Measurements from ENCODE around the gene ELOVL6.

The ELOVL6 gene

DNA sequence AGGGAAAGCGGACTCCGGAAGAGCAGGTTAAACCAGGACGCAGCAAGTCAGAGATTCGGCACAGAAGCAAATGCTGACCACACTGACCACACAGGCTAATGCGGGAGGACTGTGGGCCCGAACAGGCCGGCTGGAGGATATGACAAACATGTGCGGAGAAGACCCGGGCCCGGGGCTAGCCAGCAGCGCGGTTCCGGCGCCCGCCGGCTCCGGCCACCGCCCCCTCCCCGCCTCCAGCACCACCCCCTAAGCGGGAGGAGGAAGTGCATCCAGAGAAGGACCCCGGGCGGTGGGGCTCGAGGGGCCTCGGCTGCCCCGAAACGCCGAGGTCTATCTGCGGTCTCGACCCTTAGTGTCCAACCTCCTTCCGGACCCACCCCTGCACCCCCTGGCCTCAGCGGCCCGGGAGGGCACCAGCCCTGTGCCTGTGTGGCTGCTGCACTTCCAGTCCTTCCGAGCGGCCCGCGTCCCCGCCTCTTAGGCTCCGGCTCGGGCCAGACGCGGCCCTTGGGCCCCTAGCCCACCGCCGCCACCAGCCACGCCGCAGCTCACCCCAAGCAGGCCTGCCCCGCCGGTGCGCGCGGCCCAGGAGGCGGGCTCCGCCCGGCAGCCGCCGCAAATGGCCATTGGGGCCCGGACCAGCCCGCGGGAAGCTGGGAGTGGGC lies 2.1 kb downstream of the ELOVL6 start:
- DNase-seq = peak in 13 of 14 donors; percentile 19 to 87 (median 74)

DNA sequence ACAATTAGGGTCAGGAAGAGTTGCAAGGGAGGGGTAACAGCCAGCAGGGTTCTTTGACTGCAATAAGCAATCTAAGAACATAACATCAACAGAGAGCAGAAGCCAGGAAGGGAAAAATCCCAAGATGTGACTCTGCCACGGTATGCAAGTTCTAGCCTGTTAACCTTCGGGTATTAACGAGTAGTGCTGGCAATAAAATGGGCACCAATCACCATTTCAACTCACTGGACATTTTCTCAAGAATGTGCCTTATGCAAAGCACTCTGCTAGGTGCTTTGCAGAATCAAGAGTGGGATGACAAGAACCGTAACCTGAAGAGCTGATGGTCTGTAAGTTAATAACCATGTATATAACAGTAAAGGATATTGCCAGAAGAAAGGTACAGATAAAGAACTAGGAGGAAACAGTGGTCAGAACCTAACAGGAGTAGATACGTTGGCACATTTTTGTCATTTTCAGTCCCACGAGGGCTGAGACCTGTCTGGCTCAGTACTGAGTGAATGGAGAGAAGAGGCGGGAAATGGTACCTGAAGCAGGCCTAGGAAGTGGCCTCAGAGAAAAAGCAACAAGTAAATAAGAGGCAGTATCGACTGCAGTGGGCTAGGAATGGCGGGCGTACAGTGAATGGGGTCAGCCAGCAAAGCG lies 2.7 kb downstream of the ELOVL6 start:
- DNase-seq = peak in 4 of 14 donors; percentile 6 to 61 (median 33)

DNA sequence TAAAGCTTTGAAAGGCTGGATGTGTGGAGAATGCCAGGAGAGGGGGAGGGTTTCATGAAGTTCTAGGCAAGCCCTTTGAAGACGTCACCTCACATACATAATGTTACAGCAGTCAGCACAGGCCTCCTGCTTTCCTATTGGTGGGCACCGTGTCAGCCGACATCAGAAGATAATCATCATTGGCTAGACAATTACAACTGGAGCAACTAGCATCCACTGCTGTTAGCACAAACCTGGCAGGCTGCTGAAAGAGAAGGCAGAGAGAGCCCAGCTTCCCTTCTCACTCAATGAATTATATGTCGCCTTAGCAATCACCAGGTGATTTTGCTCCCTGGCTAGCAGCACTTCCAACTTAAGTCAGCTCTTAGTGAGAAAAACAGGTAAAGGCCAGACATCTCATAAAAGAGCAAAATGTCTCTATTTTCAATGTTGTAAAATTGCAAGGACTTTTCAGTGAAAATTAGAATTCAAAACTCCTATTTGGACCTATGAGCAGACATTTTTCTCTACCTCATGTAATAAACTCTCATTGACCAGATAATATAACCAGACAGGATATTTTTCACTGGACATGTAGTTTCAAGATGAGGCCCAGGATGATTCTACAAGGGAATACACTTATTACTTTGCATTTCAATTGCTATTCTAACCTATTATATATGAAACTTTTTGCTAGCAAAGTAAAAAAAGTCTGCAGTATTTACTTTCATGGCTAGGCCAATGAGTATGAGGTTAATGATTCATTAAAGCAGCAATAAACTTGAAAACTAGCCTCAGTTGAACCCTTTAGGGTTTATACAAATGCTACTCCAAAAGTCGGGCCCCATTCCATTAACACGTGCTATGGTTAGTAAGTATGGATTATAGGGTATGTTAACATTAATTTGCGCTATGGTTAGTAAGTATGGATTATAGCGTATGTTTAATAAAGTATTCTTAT lies 4.3 kb downstream of the ELOVL6 start:
- peak; percentile 3 to 87 (median 78) for DNase-seq

DNA sequence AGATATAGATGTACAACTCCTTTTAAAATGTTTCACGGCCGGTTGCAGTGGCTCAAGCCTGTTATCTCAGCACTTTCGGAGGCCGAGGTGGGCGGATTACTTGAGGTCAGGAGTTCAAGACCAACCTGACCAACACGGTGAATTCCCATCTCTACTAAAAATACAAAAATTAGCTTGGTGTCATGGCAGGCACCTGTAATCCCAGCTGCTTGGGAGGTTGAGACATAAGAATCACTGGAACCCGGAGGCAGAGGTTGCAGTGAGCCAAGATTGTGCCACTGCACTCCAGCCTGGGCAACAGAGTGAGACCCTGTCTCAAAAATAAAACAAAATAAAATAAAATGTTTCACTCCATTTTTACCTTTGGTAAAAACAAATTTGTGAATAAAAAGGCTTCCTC lies 5.1 kb downstream of the ELOVL6 start:
- DNase-seq = peak in 1 of 14 donors; percentile 2

DNA sequence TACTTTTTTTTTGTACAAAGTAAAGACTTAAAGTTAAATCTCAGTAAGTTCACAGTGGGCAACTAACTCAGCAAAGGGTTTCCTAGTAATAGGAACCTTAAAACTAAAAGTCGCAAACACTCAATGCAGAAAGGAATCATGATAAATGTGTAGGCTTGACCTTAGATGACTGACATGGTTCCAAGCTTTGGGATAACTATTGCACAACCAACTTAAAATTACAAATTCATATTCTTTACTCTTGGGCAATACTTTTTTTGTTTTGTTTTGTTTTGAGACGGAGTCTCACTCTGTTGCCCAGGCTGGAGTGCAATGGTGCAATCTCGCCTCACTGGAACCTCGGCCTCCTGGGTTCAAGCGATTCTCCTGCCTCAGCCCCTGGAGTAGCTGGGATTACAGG lies 8.2 kb downstream of the ELOVL6 start:
- no peak for DNase-seq

DNA sequence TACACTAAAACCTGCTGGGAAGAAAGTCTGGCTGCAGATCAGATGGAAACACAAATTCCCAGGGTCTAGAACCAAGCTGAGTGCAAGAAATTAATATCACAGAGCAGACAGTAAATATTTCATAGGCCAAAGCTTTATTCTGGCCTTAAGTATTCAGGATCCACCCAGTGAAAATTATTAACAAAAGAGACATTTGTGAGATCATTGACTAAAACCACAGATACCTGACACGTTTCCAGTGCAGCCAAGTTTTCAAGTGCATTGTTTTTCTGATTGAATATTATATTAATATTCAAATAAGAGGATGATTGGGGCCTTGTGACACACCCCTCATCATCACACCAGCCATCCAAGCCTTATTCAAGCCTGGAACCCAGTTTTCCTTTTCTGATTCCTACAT lies 10.3 kb downstream of the ELOVL6 start:
- DNase-seq = no peak

DNA sequence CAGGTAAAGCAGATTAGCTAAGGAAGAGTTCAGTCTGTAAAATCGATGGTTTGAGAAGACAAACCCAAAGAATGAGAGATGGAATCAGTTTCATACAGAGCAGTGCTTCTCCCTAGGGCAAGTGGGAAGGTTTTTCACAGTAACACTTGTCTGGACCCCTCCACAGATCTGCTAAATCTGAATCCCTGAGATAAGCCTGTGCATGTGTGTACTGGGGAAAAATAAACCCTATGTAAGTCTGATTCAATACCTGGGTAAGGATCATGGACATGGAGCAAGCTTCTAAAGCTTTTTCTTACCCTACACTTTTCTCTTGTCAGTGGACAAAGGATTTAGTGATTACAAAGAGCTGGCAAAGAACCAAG lies 13.6 kb downstream of the ELOVL6 start:
- no peak for DNase-seq

DNA sequence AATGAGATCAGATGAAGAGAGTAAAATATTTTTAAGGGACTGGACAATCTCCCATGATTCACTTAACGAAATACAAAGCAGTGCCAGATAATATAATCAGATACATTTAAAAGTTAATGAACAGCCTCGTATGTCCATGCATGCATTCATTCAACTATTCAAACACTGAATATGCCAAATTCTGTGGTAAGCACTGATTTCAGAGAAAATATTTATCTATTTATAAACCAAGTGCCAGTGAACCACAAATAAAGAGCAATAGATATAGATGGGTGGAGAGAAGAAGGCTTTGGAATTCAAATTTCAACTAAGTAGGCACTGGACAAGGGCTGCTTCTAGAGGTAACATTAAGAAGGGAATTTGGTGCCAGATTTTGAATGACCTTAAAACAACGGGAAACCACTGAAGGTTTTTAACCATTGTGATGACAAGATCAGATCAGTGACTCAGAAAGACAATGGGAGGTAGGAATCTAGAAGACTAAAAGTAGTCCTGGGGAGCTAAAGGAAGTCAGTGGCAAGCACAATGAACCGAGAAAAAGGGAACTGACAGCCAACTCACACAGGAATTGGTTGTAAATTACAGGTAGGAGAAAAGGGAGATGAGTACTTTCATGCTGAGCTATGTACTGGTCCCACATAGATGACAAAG lies 14.2 kb downstream of the ELOVL6 start:
- no peak for DNase-seq

DNA sequence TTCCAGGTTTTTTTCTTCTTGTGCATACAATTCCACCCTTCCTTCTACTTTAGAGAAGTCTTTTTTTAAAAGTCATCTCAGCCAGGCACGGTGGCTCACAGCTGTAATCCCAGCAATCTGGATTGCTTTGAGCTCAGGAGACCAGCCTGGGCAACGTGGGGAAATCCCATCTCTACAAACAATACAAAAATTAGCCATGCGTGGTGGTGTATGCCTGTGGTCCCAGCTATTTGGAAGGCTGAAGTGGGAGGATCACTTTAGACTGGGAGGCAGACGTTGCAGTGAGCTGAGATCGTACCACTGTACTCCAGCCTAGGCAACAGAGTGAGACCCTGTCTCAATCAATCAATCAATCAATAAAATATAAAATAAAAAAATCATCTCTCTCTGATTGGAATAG lies 14.8 kb downstream of the ELOVL6 start:
- no peak for DNase-seq

DNA sequence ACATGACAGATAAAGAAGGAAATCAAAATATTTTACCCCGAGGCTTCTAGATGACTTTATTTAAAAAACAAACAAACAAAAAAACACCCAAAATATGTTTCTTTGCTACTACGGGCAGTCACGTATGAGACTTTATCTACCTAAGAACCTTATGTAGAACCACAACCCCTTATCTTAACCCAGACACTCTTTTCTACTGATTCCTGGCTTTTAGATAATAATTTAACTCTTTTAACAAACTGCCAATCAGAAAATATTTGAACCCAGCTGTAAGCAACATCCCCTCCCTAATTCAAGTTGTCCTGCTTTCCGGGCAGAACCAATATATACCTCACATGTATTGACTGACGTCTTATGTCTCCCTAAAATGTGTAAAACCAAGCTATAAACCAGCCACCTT lies 15.4 kb downstream of the ELOVL6 start:
- no peak for DNase-seq

DNA sequence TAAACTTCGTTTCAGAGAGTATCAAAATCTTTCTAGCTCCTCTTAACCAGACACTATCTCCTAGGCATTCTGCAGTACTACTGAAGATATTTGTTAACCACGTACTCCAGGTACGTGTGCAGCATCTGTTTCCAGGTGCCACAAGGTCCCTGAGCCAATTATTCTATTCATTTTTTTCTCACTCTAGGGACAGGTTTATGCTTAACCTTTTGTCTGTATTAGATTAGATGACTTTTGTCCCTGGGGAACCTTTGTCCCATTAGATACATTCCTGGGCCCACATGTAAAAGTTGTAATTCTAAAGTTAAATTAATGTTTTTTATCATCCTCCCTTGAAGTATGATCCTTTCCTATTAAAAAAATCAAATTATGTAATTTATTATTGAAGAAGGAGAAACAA lies 16.5 kb downstream of the ELOVL6 start:
- DNase-seq = no peak

DNA sequence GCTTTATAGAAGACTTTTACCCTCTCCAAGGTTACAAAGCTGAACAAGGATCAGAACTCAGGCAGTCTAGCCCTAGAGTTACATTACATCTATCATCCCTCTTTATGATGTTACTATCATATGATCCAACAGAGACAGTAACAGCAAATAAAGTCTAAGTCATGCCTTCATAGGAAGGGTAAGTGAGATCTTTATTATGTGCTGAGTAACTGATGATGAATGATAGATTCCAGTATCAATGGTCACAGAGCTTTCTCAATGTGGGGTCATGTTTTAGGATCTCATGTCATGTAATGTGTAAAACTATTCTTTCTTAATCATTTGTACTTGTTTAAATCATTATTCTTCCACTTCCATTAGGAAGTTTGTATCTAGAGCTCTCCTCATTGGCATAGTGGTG lies 22.8 kb downstream of the ELOVL6 start:
- DNase-seq = no peak

DNA sequence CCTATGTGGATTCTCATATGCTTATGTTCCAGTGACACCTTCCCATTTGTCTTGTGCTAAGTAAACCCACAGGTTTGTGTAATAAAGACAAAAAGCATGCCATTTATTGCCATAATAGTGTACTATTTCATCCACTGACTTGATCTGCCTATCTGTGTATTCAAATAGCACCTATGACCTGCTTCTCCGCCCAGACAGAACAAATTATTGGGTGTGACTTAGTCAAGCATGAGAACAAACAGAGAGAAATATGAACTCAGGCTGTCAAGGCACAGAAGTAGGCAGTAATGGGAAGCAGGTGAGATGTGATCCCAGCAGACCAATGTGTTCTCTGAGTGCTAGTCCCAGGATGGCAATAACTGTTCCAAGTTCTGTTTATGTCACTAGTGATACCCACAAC lies 25.4 kb downstream of the ELOVL6 start:
- DNase-seq = no peak

DNA sequence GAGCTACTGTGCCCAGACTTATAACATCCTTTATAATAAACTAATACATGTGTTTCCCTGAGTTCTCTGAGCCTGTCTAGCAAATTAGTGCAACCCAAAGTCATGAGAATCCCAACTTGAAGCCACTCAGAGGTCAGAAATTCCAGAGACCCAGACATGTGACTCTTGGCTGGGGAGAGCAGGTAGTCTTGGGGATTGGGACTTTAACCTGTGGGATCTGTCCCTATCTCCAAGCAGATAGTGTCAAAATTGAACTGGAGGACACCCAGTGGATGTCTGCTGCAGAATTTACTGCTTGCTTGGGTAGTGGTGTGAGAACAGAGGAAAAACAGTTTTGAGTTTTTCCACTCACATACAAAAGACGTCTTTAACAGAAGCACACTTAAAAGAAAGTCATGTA lies 26.4 kb downstream of the ELOVL6 start:
- DNase-seq = no peak

DNA sequence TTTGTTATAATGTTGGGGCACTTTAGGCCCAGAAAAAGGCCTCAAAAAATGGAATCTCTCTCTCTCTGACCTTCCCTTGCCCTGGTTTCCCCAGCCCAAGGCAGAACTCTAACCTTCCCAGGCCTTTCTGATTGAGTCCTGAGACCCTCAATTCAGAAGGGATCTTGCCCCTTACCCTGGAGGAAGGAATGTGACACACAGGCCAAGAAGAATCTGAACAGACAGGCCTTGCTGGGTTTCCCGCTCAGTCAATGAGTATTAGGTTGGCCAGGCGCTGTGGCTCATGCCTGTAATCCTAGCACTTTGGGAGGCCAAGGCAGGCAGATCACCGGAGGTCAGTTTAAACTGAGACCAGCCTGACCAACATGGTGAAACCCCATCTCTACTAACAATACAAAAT lies 27.6 kb downstream of the ELOVL6 start:
- DNase-seq = no peak

DNA sequence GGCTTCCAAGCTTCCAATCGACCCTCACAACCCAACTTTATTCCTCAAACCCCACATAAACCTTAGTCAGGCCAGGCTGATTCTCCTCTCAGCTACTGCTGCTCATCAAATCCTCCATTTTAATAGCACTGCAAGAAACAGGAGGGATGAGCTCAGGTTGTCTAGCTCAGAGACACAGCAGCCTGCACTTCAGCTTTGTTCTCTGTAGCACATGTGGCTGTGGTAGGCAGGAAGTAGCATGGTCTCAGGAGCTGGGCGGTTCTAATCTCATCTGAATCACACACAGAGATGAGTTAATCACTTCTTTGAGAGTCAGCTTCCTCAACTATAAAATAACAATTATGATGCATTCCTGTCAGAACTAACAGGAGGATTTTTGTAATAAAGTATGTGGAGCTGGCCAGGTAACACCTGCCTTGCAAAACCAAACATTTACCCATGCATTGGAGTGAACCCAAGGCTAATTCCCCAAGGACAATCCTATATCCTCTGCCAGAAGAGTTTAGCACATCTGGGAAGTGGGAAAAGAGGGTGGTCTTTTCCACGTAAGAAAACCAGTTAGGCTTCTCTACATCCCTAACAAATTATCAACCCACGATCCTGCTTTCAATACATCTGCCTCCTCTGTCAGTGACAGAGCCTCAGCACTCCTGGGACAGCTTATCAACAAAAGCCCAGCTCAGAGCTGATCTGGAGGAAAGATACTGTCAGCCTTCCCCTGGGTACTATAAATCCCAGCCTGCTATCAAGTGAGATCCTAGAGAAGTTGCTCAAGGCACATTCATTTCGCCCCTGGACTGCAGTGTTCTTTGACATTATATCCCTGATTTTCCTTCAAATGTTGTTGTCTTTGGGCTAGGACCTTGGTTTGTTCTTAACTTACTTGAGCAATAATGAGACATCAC lies 32.8 kb downstream of the ELOVL6 start:
- no peak for DNase-seq

DNA sequence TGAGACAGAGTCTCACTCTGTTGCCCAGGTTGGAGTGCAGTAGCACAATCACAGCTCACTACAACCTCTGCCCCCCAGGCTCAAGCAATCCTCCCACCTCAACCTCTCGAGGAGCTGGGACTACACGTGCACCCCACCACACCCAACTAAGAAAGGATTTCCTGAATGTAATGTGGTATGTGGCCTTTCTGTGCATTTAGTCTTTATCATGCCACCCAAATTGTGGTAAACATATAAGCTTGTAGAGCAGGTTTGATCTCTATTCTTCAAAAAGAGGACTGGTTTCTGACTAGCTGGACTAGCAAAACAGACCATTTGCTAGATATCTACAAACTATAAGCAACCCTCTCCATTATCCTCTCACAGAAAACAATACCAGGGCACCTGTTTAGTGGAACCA lies 33.6 kb downstream of the ELOVL6 start:
- no peak for DNase-seq

DNA sequence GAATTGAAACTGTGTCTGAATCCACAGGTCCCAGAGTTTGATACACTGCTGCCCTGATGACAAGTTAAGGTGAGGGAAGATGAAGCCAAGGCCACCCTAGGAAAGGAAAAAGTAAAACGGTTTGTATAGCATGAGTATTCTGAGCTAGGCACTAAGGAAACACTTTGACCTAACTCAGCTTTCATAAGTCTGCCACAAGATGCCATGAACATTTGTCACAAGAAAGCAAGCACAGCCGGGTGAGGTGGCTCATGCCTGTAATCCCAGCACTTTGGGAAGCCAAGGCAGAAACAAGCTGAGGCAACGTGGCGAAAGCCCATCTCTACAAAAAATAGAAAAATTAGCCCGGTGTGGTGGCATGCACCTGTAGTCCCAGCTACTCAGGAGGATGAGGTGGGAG lies 34.2 kb downstream of the ELOVL6 start:
- DNase-seq = no peak

DNA sequence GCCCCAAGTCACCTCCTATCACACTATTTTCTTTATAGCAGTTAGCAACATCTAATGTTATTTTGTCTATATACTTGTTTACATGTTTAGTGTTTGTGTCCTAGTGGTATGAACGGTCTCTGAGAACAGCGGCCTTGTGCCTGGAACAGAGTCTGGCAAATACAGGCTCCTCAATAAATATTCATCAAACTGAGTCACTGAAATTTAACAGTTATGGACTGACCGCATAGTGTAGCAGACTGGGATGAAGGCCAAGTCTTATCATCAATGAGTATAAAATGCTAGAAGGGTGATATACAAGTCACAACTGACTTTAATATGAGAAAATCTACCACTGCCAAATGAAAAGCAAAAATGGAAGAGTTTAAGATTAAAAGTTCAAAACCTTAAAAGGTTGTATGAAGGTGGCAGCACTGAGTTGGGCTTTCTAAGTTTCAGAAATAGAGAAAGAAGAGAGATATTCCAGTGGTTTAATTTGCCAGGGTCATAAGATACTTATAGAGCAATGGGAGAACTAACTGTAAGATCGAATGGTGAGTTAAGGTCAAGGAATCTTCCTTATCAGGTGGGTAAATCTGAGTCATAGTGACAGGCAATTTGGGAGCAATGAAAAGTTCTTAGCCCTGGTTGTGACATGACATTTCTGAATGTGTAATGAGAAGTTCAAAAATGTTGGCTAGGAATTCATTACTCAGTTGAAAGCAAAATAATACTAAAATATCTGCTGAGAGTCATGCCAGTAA lies 34.9 kb downstream of the ELOVL6 start:
- no peak for DNase-seq

DNA sequence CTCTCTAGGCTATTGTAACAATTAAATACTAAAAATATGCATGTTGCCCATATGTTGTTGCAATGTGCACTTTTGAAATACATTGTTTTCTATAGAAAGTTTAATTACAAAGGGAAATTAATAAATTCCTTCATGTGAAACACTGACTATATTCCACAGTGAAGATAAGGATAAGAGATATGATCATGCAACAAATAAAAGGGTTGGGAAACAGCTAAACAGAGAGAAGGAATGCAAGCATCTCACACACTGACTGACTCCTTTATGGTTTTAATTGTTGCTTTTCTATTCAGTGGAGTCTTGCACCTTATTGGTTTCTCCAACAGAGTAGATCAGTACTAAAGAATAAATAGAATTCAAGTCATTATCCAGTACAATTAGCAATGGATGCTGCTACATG lies 37.8 kb downstream of the ELOVL6 start:
- DNase-seq = no peak

DNA sequence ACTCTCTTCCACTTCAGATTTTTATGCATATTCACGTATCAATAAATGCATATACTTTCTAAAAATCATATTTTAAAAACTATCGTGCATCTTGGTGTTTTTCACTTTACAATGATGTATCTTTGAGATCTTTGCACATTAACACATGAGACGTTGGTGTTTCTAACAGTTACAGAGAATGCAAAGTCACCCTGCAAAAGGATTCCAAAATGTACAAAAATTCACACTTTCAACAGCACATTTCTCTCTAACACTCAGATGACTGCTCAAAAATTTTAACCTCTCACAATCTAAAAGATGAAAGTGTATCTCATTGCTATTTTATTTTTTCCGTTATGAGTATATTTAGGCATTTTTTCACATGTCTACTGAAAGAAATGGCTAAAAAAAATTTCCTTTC lies 38.9 kb downstream of the ELOVL6 start:
- DNase-seq = no peak

Measured in C1 segment of cervical spinal cord (tissue), 14 donors.